SK-N-SH treated with all-trans-retinoic acid at 6 μM for 48 hours (cell line): ENCODE results near the gene SRBD1.

Experiments used
- ATAC-seq: fragments of 200-7000 bp; cut with Tn5 transposase; 3 replicates; pipeline ENCODE4 v1.9.1; 2020; ENCODE audit warnings: mild to moderate bottlenecking, moderate library complexity
- ARNTL ChIP-seq: fragments of 450-650 bp; formaldehyde crosslinking; IDR thresholded peaks from 2 replicates; pipeline ENCODE4 v1.5.0; 2020; ENCODE audit warnings: low read depth, mild to moderate bottlenecking, moderate library complexity, borderline replicate concordance
- BACH2 ChIP-seq: fragments of 250-450 bp; sonication (Bioruptor Pico); IDR thresholded peaks from 2 replicates; pipeline ENCODE4 v1.9.0; 2021; ENCODE audit warnings: mild to moderate bottlenecking, borderline replicate concordance
- CREB5 ChIP-seq: fragments of 250-450 bp; sonication (Bioruptor Pico); IDR thresholded peaks from 2 replicates; pipeline ENCODE4 v1.5.1; 2020; ENCODE audit warnings: low read depth, mild to moderate bottlenecking, moderate library complexity
- CSDC2 ChIP-seq: fragments of 250-450 bp; sonication (Bioruptor Pico); IDR thresholded peaks from 2 replicates; pipeline ENCODE4 v1.5.0; 2020; ENCODE audit warnings: mild to moderate bottlenecking, moderate library complexity
- CSRNP3 ChIP-seq: fragments of 250-450 bp; sonication (Bioruptor Pico); IDR thresholded peaks from 2 replicates; pipeline ENCODE4 v1.5.1; 2021; ENCODE audit warnings: mild to moderate bottlenecking, moderate library complexity
- ISL1 ChIP-seq: fragments of 250-450 bp; sonication (Bioruptor Pico); IDR thresholded peaks from 2 replicates; pipeline ENCODE4 v2.1.2; 2022; ENCODE audit warnings: mild to moderate bottlenecking, moderate library complexity
- OSR1 ChIP-seq: fragments of 250-450 bp; sonication (Bioruptor Pico); IDR thresholded peaks from 2 replicates; pipeline ENCODE4 v1.8.0; 2022; ENCODE audit warnings: moderate library complexity, mild to moderate bottlenecking, inconsistent platforms
- PATZ1 ChIP-seq: fragments of 250-450 bp; sonication (Bioruptor Pico); IDR thresholded peaks from 2 replicates; pipeline ENCODE4 v1.8.0; 2020; ENCODE audit warnings: mild to moderate bottlenecking, moderate library complexity, borderline replicate concordance
- POU6F1 ChIP-seq: fragments of 250-450 bp; sonication (Bioruptor Pico); IDR thresholded peaks from 2 replicates; pipeline ENCODE4 v1.8.0; 2021; ENCODE audit warnings: low read depth, mild to moderate bottlenecking, moderate library complexity, borderline replicate concordance
- RARB ChIP-seq: fragments of 250-450 bp; sonication (Bioruptor Pico); IDR thresholded peaks from 2 replicates; pipeline ENCODE4 v1.8.0; 2021; ENCODE audit warnings: mild to moderate bottlenecking, moderate library complexity
- SNAI2 ChIP-seq: fragments of 250-450 bp; sonication (Bioruptor Pico); IDR thresholded peaks from 2 replicates; pipeline ENCODE4 v1.5.0; 2020; ENCODE audit warnings: mild to moderate bottlenecking, moderate library complexity
- TCF4 ChIP-seq: fragments of 250-450 bp; sonication (Bioruptor Pico); IDR thresholded peaks from 2 replicates; pipeline ENCODE4 v1.8.0; 2021; ENCODE audit warnings: mild to moderate bottlenecking, moderate library complexity, borderline replicate concordance
- TSHZ2 ChIP-seq: fragments of 250-450 bp; sonication (Bioruptor Pico); IDR thresholded peaks from 2 replicates; pipeline ENCODE4 v1.5.0; 2020; ENCODE audit warnings: mild to moderate bottlenecking, moderate library complexity
- ZC3H10 ChIP-seq: fragments of 250-450 bp; sonication (Bioruptor Pico); IDR thresholded peaks from 2 replicates; pipeline ENCODE4 v1.5.1; 2021; ENCODE audit warnings: mild to moderate bottlenecking, moderate library complexity
- ZFP3 ChIP-seq: fragments of 250-450 bp; sonication (Bioruptor Pico); IDR thresholded peaks from 2 replicates; pipeline ENCODE4 v1.5.0; 2020; ENCODE audit warnings: mild to moderate bottlenecking, moderate library complexity
- ZFP30 ChIP-seq: fragments of 450-650 bp; formaldehyde crosslinking; IDR thresholded peaks from 2 replicates; pipeline ENCODE4 v1.5.0; 2022; ENCODE audit warnings: mild to moderate bottlenecking, moderate library complexity
- ZNF565 ChIP-seq: fragments of 450-650 bp; formaldehyde crosslinking; conservative IDR thresholded peaks from 2 replicates; pipeline ENCODE4 v1.5.0; 2020; ENCODE audit warnings: low read depth, mild to moderate bottlenecking, moderate library complexity
- ZNF70 ChIP-seq: fragments of 450-650 bp; formaldehyde crosslinking; IDR thresholded peaks from 2 replicates; pipeline ENCODE4 v1.5.0; 2020; ENCODE audit warnings: mild to moderate bottlenecking, moderate library complexity
- ZNF8 ChIP-seq: fragments of 450-650 bp; formaldehyde crosslinking; IDR thresholded peaks from 2 replicates; pipeline ENCODE4 v1.5.0; 2020; ENCODE audit warnings: mild to moderate bottlenecking, moderate library complexity

The SRBD1 gene

GRCh38 chr2:45380131-45380836 is 230.8 kb downstream of the SRBD1 start:
- ATAC-seq = peak; percentile 55; the same call in 2 of the 3 replicates
- no peak for TF ChIP-seq TCF4 (CRISPR knock-in tag)
- TF ChIP-seq, all 23 proteins: peak for 0

- no peak for ATAC-seq
- TF ChIP-seq ISL1 (CRISPR knock-in tag) (no peak), ZNF565 (no peak), TSHZ2 (CRISPR knock-in tag) (no peak), CSRNP3 (no peak), POU6F1 (CRISPR knock-in tag) (no peak), PATZ1 (no peak), TCF4 (CRISPR knock-in tag) (no peak), CSDC2 (no peak), SNAI2 (CRISPR knock-in tag) (no peak), CREB5 (CRISPR knock-in tag) (no peak), ZFP30 (no peak), OSR1 (CRISPR knock-in tag) (no peak), ZC3H10 (CRISPR knock-in tag) (no peak), RARB (no peak), ZNF70 (CRISPR knock-in tag) (no peak), ZNF8 (CRISPR knock-in tag) (no peak), ARNTL (CRISPR knock-in tag) (no peak), ZFP3 (CRISPR knock-in tag) (no peak)
Observed at GRCh38 chr2:45379399-45380087, 231.5 kb downstream of the SRBD1 start.

- TF ChIP-seq PATZ1 (no peak), TCF4 (CRISPR knock-in tag) (no peak), ISL1 (CRISPR knock-in tag) (no peak), ZFP30 (no peak), ZNF8 (CRISPR knock-in tag) (no peak), ZC3H10 (CRISPR knock-in tag) (no peak), TSHZ2 (CRISPR knock-in tag) (no peak), BACH2 (no peak), RARB (no peak), ARNTL (CRISPR knock-in tag) (no peak)
- ATAC-seq = no peak
Observed at GRCh38 chr2:45373534-45373933, 237.5 kb downstream of the SRBD1 start.
